NCI-H128 (cell line): ENCODE measurements around the gene RNF182.
"Not testable (repeated sequence)": the region's sequence is repeated elsewhere in the genome, so short reads cannot be mapped to it uniquely, and the experiment has no call there.

Source experiments
- DNase-seq: peaks from one replicate; lab custom pipeline; 2025; ENCODE audit not compliant: unreplicated experiment; lab: John Stamatoyannopoulos, UW

The RNF182 gene, protein sequence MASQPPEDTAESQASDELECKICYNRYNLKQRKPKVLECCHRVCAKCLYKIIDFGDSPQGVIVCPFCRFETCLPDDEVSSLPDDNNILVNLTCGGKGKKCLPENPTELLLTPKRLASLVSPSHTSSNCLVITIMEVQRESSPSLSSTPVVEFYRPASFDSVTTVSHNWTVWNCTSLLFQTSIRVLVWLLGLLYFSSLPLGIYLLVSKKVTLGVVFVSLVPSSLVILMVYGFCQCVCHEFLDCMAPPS

GRCh38 chr6:13924949-13925881 lies at the start of gene RNF182:
TSS of gene RNF182 (plus strand) at chr6:13924952. CDS start at chr6:13977120, 52,168 bp downstream.
- no peak for DNase-seq

GRCh38 chr6:13877051-13877450 lies 47.7 kb upstream of the RNF182 start:
- no peak for DNase-seq

DNA sequence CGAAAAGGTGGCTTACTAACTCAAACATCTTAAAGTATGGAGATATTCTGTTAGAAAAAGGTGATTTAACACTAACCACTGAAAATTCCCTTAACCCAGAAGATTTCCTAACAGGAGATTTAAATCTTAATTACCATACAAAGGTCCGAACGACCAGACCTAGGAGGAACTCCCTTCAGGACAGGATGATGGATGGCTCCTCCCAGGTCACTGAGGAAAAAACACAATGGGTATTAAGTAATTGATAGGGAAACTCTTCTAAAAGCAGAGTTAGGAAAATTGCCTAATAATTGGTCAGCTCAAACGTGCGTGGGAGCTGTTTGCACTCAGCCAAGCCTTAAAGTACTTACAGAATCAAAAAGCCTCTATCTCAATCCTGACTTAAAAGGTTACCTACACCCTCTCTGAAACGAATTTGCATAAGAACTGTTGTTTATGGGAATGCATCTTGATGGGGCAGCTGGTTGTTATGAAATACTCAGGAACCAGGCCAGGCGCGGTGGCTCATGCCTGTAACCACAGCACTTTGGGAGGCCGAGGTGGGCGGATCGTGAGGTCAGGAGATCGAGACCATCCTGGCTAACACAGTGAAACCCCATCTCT lies 44.6 kb upstream of the RNF182 start:
- DNase-seq = not testable (repeated sequence)

DNA sequence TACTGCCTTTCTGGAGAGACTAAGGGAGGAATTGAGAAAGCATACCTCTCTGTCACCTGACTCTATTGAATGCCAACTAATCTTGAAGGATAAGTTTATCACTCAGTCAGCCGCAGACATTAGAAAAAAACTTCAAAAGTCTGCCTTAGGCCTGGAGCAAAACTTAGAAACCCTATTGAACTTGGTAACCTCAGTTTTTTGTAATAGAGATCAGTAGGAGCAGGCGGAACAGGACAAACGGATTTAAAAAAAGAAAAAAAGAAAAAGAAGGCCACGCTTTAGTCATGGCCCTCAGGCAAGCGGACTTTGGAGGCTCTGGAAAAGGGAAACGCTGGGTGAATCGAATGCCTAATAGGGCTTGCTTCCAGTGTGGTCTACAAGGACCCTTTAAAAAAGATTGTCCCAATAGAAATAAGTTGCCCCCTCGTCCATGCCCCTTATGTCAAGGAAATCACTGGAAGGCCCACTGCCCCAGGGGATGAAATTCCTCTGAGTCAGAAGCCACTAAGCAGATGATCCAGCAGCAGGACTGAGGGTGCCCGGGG lies 43.1 kb upstream of the RNF182 start:
- DNase-seq = no peak

DNA sequence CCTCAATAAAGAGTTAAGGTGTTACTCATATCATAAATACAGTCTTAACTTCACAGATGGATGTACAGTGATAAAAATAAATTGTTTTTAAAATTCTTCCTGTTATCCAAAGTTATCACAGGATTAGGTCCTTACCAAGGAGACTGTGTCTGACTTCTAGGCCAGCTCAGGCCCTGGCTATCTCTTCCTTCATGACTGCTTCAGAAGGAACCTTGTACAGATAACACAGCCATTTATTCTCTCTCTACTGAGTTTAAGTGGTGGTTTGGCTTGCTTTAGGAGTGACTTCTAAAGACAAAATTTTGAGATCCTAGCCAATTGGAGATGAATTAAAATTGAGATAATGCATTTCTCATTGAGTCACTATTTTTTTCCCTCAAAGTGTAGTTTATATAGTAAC lies 40.8 kb upstream of the RNF182 start:
- no peak for DNase-seq

GRCh38 chr6:13884397-13884796 lies 40.4 kb upstream of the RNF182 start:
- DNase-seq = no peak

- DNase-seq = no peak
Measured at GRCh38 chr6:13885601-13886000, 39.2 kb upstream of the RNF182 start.

- no peak for DNase-seq
Measured at GRCh38 chr6:13886949-13887348, 37.8 kb upstream of the RNF182 start.

- no peak for DNase-seq
Measured at GRCh38 chr6:13892017-13892645, 32.6 kb upstream of the RNF182 start.

DNA sequence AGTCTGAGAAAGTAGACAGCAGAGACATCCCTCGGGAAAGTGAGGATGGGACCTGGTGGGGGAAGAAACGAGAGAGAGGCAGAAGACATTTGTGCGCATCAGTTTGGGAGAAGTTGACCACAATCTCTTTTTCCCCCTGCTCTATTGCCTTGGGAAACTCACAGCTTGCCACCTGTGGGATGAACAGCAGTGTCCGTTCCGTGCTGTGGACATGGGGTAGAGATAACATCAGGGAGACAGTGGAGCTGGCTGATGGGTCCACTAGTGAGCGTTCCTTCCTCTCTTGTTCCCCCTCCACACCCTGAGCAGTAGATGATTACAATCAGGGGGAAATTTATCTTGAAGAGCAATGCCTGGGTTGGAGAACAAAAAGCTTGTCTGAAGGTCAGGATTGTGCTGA lies 21.8 kb upstream of the RNF182 start:
- no peak for DNase-seq

GRCh38 chr6:13903364-13903763 lies 21.4 kb upstream of the RNF182 start:
- no peak for DNase-seq

GRCh38 chr6:13907001-13907350 lies 17.8 kb upstream of the RNF182 start:
- DNase-seq = no peak

DNA sequence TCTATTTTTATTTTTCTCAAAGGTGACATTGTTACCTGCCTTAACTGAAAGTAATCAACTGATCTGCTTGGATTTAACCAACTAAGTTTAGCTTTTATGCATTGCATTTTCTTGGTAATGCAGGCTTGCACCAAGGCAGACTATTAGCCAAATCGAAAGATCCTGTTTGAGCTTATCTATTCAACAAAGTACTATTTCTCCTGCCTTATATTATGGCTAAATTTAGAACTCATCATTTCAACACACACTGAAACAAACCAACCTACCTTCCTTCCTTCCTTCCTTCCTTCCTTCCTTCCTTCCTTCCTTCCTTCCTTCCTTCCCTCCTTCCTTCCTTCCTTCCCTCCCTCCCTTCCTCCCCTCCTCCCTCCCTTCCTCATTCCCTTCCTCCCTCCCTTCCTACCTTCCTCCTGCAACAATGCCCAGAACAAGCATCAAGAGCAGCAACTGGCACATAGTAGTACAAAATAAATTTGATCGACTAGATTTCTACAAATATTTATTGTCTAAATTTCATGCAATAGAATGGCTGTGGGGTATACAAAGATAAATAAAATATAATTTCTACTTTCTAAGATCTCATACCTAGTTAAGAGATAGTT lies 17.0 kb upstream of the RNF182 start:
- no peak for DNase-seq

DNA sequence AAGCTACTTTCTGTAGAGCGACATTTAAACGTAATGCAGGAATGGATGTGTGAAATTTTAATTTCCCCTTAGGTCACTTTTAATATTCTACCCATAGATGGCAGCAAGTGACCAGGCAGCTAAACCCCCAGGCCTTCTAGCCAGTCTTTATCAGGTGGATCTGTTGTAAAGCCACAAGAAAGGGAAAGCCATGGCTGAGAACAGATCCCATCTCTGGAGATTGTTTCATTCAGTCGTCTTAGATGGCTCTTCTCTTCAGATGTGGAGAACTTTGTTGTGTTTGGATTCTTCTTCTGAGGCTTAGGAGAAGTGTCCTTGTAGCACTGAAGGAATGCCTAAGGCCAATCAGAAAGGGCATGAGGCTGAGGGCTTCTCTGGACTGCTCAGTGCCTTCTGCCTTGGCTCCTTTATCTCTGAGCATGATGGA lies 15.8 kb upstream of the RNF182 start:
- DNase-seq = peak; percentile 28

DNA sequence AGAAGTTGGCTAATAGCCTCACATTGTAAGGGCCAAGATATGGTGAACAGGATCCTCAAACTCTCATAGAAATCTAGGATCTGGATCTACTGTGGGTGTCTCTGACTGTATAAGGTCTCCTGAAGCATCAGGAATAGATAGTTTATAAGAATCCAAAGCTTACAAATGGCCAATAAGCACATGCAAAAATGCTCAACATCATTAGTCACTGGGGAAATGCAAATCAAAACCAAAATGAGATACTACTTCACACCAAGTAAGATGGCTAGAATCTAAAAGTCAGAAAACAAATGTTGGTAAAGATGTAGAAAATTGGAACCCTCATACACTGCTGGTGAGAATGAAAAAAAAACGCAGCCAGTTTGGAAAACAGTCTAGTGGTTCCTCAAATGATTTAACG lies 14.3 kb upstream of the RNF182 start:
- no peak for DNase-seq

DNA sequence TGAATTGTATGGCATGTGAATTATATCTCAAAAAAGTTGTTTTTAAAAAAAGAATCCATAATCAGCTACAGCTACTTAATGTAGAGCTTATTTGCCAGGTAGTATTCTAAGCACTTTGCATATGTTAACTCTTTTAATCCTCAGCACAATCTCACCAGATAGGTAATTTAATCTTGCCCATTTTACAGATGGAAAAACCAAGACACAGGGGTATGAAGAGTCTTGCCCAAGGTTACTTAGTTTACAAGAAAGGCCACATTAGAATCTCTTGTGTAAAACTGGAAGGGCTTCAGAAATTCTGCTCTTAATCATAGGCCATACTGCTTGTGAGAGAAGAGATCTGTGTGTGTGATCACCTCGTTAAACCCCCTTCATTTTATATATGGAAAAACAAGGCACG lies 13.4 kb upstream of the RNF182 start:
- no peak for DNase-seq

GRCh38 chr6:13913226-13914001 lies 11.3 kb upstream of the RNF182 start:
- no peak for DNase-seq

- DNase-seq = no peak
Measured at GRCh38 chr6:13914351-13914750, 10.4 kb upstream of the RNF182 start.

- DNase-seq = no peak
Measured at GRCh38 chr6:13915561-13916229, 9.1 kb upstream of the RNF182 start.
